HCT116 (cell line): Measurements from ENCODE around the gene UBE2E3. TPM values are rescaled to one million over a fixed set of nuclear protein-coding genes. Genes with fewer than 3 reads are reported as not detected.

ENCODE experiments used
- ATAC-seq: fragments of 200-7000 bp; cut with Tn5 transposase; 2 replicates; pipeline ENCODE4 v1.9.1; 2020; ENCODE audit warnings: mild to moderate bottlenecking, moderate library complexity
- BruUV-seq: library from RNA; stranded (reverse); fragments of 400-500 nt; replicated peaks from 2 replicates; lab custom pipeline; 2021; lab: Mats Ljungman, UMichigan
- CTCF ChIA-PET: fragments of 300-600 bp; sonication (Branson Sonifier 250); formaldehyde crosslinking; loops from one replicate; lab custom pipeline; 2021; ENCODE audit warnings: antibody characterized with exemption; lab: Charles Lee
- POLR2A ChIA-PET: fragments of 300-600, 350-600 bp; sonication (Branson Sonifier 250); formaldehyde crosslinking; loops from one replicate; lab custom pipeline; 2021; ENCODE audit warnings: antibody characterized with exemption; lab: Charles Lee
- RAD21 ChIA-PET, 2 experiments: fragments of 300-600 bp; sonication (Branson Sonifier 250); formaldehyde crosslinking; loops; one replicate each; lab custom pipeline; 2023; ENCODE audit warnings: low total read pairs in 2 of 2; ENCODE audit not compliant: uncharacterized antibody in 2 of 2, unreplicated experiment in 2 of 2, low non-redundant PET in 1 of 2; lab: Charles Lee
- DNase-seq: peaks from one replicate; pipeline ENCODE4 v3.0.0-alpha.2; 2010; ENCODE audit warnings: low read depth, low spot score
- H2AFZ ChIP-seq: fragments of 200-600 bp; shearing (Covaris generic), sonication (generic); 2 replicates; pipeline ENCODE4 v1.6.1; 2017; ENCODE audit warnings: low read depth, mixed run types, mixed read lengths, antibody characterized with exemption, low read length; ENCODE audit not compliant: poor library complexity, severe bottlenecking
- H3K27ac ChIP-seq: 2 replicates; pipeline ENCODE4 v1.5.1; 2012; ENCODE audit warnings: low read depth, low read length
- H3K27me3 ChIP-seq: fragments of 200-600 bp; sonication (generic); 2 replicates; pipeline ENCODE4 v1.6.1; 2016; ENCODE audit warnings: mixed run types, low read length, mixed read lengths; ENCODE audit not compliant: insufficient read depth
- H3K36me3 ChIP-seq, 2 experiments: fragments of 200-500 bp in 1 of 2; fragments of 200-600 bp in 1 of 2; sonication (Bioruptor generic) in 1 of 2; sonication (generic) in 1 of 2; 2 replicates each; pipeline versions ENCODE4 v1.5.1 to v1.6.1; 2014 to 2016; ENCODE audit warnings: low read length in 2 of 2, inconsistent platforms in 1 of 2, mixed read lengths in 1 of 2, mixed run types in 1 of 2; ENCODE audit not compliant: insufficient read depth in 2 of 2, control insufficient read depth in 1 of 2
- H3K4me1 ChIP-seq, 2 experiments: fragments of 200-600 bp in 1 of 2; sonication (generic) in 1 of 2; 2 replicates each; pipeline versions ENCODE4 v1.5.1 to v1.6.1; 2012 to 2017; ENCODE audit warnings: low read length in 2 of 2, inconsistent platforms in 1 of 2, mild to moderate bottlenecking in 1 of 2, mixed read lengths in 1 of 2, mixed run types in 1 of 2, moderate library complexity in 1 of 2; ENCODE audit not compliant: insufficient read depth in 2 of 2, control insufficient read depth in 1 of 2
- H3K4me2 ChIP-seq: fragments of 200-600 bp; sonication (generic); 2 replicates; pipeline ENCODE4 v1.6.1; 2017; ENCODE audit warnings: mixed run types, low read length, mixed read lengths
- H3K4me3 ChIP-seq, 2 experiments: fragments of 200-600 bp in 1 of 2; sonication (generic) in 1 of 2; replicated peaks in 1 of 2; 2 replicates each; pipeline ENCODE4 v1.5.1; 2011 to 2016; ENCODE audit warnings: low read length in 2 of 2, control low read depth in 1 of 2, low read depth in 1 of 2, mild to moderate bottlenecking in 1 of 2, mixed read lengths in 1 of 2, mixed run types in 1 of 2
- H3K79me2 ChIP-seq: fragments of 200-600 bp; sonication (generic); 2 replicates; pipeline ENCODE4 v1.6.1; 2017; ENCODE audit warnings: mild to moderate bottlenecking, mixed run types, low read length, moderate library complexity, mixed read lengths; ENCODE audit not compliant: insufficient read depth
- H3K9ac ChIP-seq: fragments of 200-600 bp; sonication (generic); 2 replicates; pipeline ENCODE4 v1.6.1; 2016; ENCODE audit warnings: low read length, mixed read lengths
- H3K9me2 ChIP-seq: fragments of 200-600 bp; sonication (generic), shearing (Covaris generic); 2 replicates; pipeline ENCODE4 v1.6.1; 2017; ENCODE audit warnings: mixed run types, mild to moderate bottlenecking, moderate library complexity; ENCODE audit not compliant: insufficient read depth
- H3K9me3 ChIP-seq, 2 experiments: fragments of 200-500 bp in 1 of 2; fragments of 200-600 bp in 1 of 2; sonication (Bioruptor generic) in 1 of 2; sonication (generic) in 1 of 2; 2 replicates each; pipeline ENCODE4 v1.6.1; 2014 to 2017; ENCODE audit warnings: low read length in 2 of 2, mixed read lengths in 2 of 2, inconsistent platforms in 1 of 2, low read depth in 1 of 2, mild to moderate bottlenecking in 1 of 2, mixed run types in 1 of 2, moderate library complexity in 1 of 2; ENCODE audit not compliant: control insufficient read depth in 1 of 2, insufficient read depth in 1 of 2
- H4K20me1 ChIP-seq: fragments of 200-600 bp; sonication (generic), shearing (Covaris generic); 2 replicates; pipeline ENCODE4 v1.6.1; 2017; ENCODE audit warnings: mixed run types, mild to moderate bottlenecking, moderate library complexity; ENCODE audit not compliant: insufficient read depth
- ATF3 ChIP-seq: IDR thresholded peaks from 2 replicates; pipeline ENCODE4 v1.6.1; 2012
- CEBPB ChIP-seq: IDR thresholded peaks from 2 replicates; pipeline ENCODE4 v1.6.1; 2012; ENCODE audit warnings: low read depth
- ELF1 ChIP-seq: IDR thresholded peaks from 2 replicates; pipeline ENCODE4 v1.6.1; 2012; ENCODE audit warnings: low read depth, borderline replicate concordance
- EZH2phosphoT487 ChIP-seq: fragments of 200-600 bp; IDR thresholded peaks from 2 replicates; pipeline ENCODE4 v1.6.1; 2018; ENCODE audit warnings: antibody characterized with exemption, borderline replicate concordance
- JUND ChIP-seq: IDR thresholded peaks from 2 replicates; pipeline ENCODE4 v1.6.1; 2012
- MAX ChIP-seq: IDR thresholded peaks from 2 replicates; pipeline ENCODE4 v1.6.1; 2012
- POLR2A ChIP-seq: IDR thresholded peaks from 2 replicates; pipeline ENCODE4 v1.7.0; 2011; ENCODE audit warnings: borderline replicate concordance; ENCODE audit not compliant: insufficient read depth, insufficient read length; ENCODE audit errors: extremely low read depth
- POLR2AphosphoS5 ChIP-seq: IDR thresholded peaks from 2 replicates; pipeline ENCODE4 v1.6.1; 2011; ENCODE audit warnings: mild to moderate bottlenecking, low read depth, low read length, moderate library complexity
- SP1 ChIP-seq: IDR thresholded peaks from 2 replicates; pipeline ENCODE4 v1.6.1; 2012; ENCODE audit warnings: low read depth
- YY1 ChIP-seq: IDR thresholded peaks from 2 replicates; pipeline ENCODE4 v1.6.1; 2011; ENCODE audit warnings: low read length, low read depth, moderate library complexity, mild to moderate bottlenecking; ENCODE audit not compliant: insufficient replicate concordance; ENCODE audit errors: extremely low read depth
- ZBTB33 ChIP-seq: IDR thresholded peaks from 2 replicates; pipeline ENCODE4 v1.6.1; 2011; ENCODE audit warnings: mild to moderate bottlenecking, low read length, moderate library complexity; ENCODE audit not compliant: insufficient replicate concordance; ENCODE audit errors: extremely low read depth
- ZFX ChIP-seq: fragments of 450-650 bp; IDR thresholded peaks from 2 replicates; pipeline ENCODE4 v1.6.1; 2017
- intact Hi-C: fragments of 100-400 bp; cut with micrococcal nuclease; formaldehyde crosslinking; loops from 2 replicates; pipeline ENCODE4 v1.10.0; 2022
- total RNA-seq: library from RNA; stranded (reverse); gene quantifications from one replicate; pipeline ENCODE4 v1.2.1, GENCODE V29; 2021; ENCODE audit not compliant: unreplicated experiment

The UBE2E3 gene
- total RNA-seq, 1 experiment from 2014 or later: 64.2 TPM

GRCh38 chr2:181007086-181007837, 26.9 kb downstream of the UBE2E3 start:
- POLR2A ChIA-PET: no interaction called here

More at GRCh38 chr2:181007086-181007837, 26.9 kb downstream of the UBE2E3 start:
- Histone ChIP-seq H3K36me3 (no peaks in the 10 kb centered on the region), H3K9me2 (no peaks in the 10 kb centered on the region), H4K20me1 (peaks cover 3% of the 10 kb centered on the region; the same call in 1 of the 2 replicates), H3K27me3 (no peaks in the 10 kb centered on the region), H3K9ac (no peak overlapping the region), H3K9me3 (no peaks in the 10 kb centered on the region), H3K4me2 (no peak overlapping the region), H3K4me1 (no peaks in the 10 kb centered on the region), H3K4me3 (no peak overlapping the region), H3K79me2 (peaks cover 94% of the 10 kb centered on the region), H2AFZ (no peak overlapping the region), H3K27ac (no peak overlapping the region)
- intact Hi-C loops: no loop called here
- TF ChIP-seq EZH2phosphoT487 (no peak), SP1 (no peak), CEBPB (no peak), POLR2AphosphoS5 (no peak), MAX (no peak), POLR2A (no peak), YY1 (no peak), ATF3 (no peak), JUND (no peak), ZFX (no peak), ELF1 (no peak), ZBTB33 (no peak)
- ChIA-PET RAD21 (no interaction called here), CTCF (no interaction called here)
- DNase-seq: no peak
- no peak for ATAC-seq
- BruUV-seq: no TSS peak
